C4-2B (cell line): Measurements from ENCODE around the gene SLCO3A1.

Experiments
- CTCF ChIP-seq: fragments of 450-650 bp; conservative IDR thresholded peaks from 2 replicates; pipeline ENCODE4 v1.5.1; 2017; ENCODE audit warnings: mild to moderate bottlenecking
- ZFX ChIP-seq: fragments of 450-650 bp; IDR thresholded peaks from 2 replicates; pipeline ENCODE4 v1.6.1; 2017

DNA sequence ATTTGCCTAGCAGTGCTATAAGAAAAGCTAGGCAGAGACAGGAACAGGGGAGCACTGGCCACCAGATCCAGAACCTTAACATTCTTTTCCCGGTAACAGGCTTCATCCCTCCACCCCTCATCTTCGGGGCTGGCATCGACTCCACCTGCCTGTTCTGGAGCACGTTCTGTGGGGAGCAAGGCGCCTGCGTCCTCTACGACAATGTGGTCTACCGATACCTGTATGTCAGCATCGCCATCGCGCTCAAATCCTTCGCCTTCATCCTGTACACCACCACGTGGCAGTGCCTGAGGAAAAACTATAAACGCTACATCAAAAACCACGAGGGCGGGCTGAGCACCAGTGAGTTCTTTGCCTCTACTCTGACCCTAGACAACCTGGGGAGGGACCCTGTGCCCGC lies 309.1 kb downstream of the SLCO3A1 start:
- TF ChIP-seq CTCF (no peak), ZFX (no peak)
